H1 (cell line): ENCODE data around the gene MOSMO. TPM values are rescaled to one million over a fixed set of nuclear protein-coding genes. Genes with fewer than 3 reads are reported as not detected.

ENCODE experiments used
- CTCF ChIA-PET: fragments of 300-600 bp; sonication (Branson Sonifier 250); formaldehyde crosslinking; loops from one replicate; lab custom pipeline; 2021; ENCODE audit not compliant: partially characterized antibody; lab: Charles Lee
- POLR2A ChIA-PET: fragments of 300-600 bp; sonication (Branson Sonifier 250); formaldehyde crosslinking; loops from one replicate; lab custom pipeline; 2021; ENCODE audit warnings: inconsistent platforms; ENCODE audit not compliant: partially characterized antibody; lab: Charles Lee
- DNase-seq, 2 experiments: peaks; one replicate each; pipeline versions ENCODE4 v3.0.0 to v3.0.0-alpha.2; 2010 to 2022; ENCODE audit warnings: low spot score in 2 of 2, low read depth in 1 of 2, mixed read lengths in 1 of 2
- FAIRE-seq: peaks from 2 replicates; lab custom pipeline; 2011; peaks lifted over from hg19 to GRCh38; lab: Jason Lieb, UNC
- H2AFZ ChIP-seq: 2 replicates; pipeline ENCODE4 v1.8.1; 2012; ENCODE audit warnings: low read length, inconsistent platforms
- H2AK5ac ChIP-seq: 2 replicates; pipeline ENCODE4 v1.6.1; 2013; ENCODE audit warnings: low read depth, low read length
- H2BK120ac ChIP-seq: replicated peaks from 2 replicates; pipeline ENCODE3; 2013; ENCODE audit warnings: low read depth, low read length, inconsistent platforms
- H2BK12ac ChIP-seq: 2 replicates; pipeline ENCODE4 v1.6.1; 2013; ENCODE audit warnings: low read depth, low read length
- H2BK15ac ChIP-seq: 2 replicates; pipeline ENCODE4 v1.6.1; 2013; ENCODE audit warnings: low read length
- H2BK20ac ChIP-seq: 2 replicates; pipeline ENCODE4 v1.6.1; 2013; ENCODE audit warnings: low read length
- H2BK5ac ChIP-seq: 2 replicates; pipeline ENCODE4 v1.6.1; 2013; ENCODE audit warnings: low read depth, low read length
- H3K14ac ChIP-seq: 2 replicates; pipeline ENCODE4 v1.6.1; 2013; ENCODE audit warnings: inconsistent platforms; ENCODE audit not compliant: insufficient read length
- H3K18ac ChIP-seq: 2 replicates; pipeline ENCODE4 v1.6.1; 2013; ENCODE audit warnings: low read length; ENCODE audit errors: extremely low read depth
- H3K23ac ChIP-seq: 2 replicates; pipeline ENCODE4 v1.6.1; 2013; ENCODE audit warnings: inconsistent platforms; ENCODE audit not compliant: insufficient read length
- H3K23me2 ChIP-seq: 2 replicates; pipeline ENCODE4 v1.6.1; 2013; ENCODE audit warnings: low read depth, low read length
- H3K27ac ChIP-seq: 2 replicates; pipeline ENCODE4 v1.6.1; 2011; ENCODE audit warnings: low read depth, low read length, inconsistent platforms
- H3K27me3 ChIP-seq, 4 experiments: replicated peaks in 1 of 4; 1 replicate in 1 of 4; 2 replicates in 3 of 4; pipeline versions ENCODE4 v1.6.1 to v1.8.1; 2011 to 2013; ENCODE audit warnings: low read length in 3 of 4, mild to moderate bottlenecking in 3 of 4, inconsistent platforms in 2 of 4, mixed read lengths in 2 of 4, moderate library complexity in 1 of 4; ENCODE audit not compliant: control insufficient read depth in 3 of 4, insufficient read depth in 3 of 4; ENCODE audit errors: extremely low read depth in 1 of 4
- H3K36me3 ChIP-seq, 4 experiments: 2 replicates each; pipeline versions ENCODE4 v1.6.1 to v1.8.1; 2011 to 2013; ENCODE audit warnings: mild to moderate bottlenecking in 4 of 4, low read length in 3 of 4, moderate library complexity in 2 of 4, control low read depth in 1 of 4, inconsistent platforms in 1 of 4; ENCODE audit not compliant: insufficient read depth in 4 of 4, control insufficient read depth in 2 of 4
- H3K4ac ChIP-seq: replicated peaks from 2 replicates; pipeline ENCODE3; 2013; ENCODE audit warnings: low read length, low read depth, mixed read lengths, inconsistent platforms; ENCODE audit not compliant: insufficient read length
- H3K4me1 ChIP-seq, 4 experiments: replicated peaks in 1 of 4; 1 replicate in 1 of 4; 2 replicates in 3 of 4; pipeline versions ENCODE4 v1.6.1 to v1.8.1; 2011 to 2013; ENCODE audit warnings: low read length in 3 of 4, inconsistent platforms in 2 of 4, mixed read lengths in 1 of 4; ENCODE audit not compliant: insufficient read depth in 4 of 4, control insufficient read depth in 3 of 4
- H3K4me2 ChIP-seq, 2 experiments: 2 replicates each; pipeline versions ENCODE4 v1.6.1 to v1.8.1; 2011 to 2013; ENCODE audit warnings: low read depth in 2 of 2, low read length in 2 of 2, control low read depth in 1 of 2, inconsistent platforms in 1 of 2, mild to moderate bottlenecking in 1 of 2; ENCODE audit not compliant: insufficient read depth in 1 of 2
- H3K4me3 ChIP-seq, 4 experiments: fragments of 200-600, 300-600 bp in 1 of 4; sonication (generic), shearing (Covaris generic), sonication (Bioruptor Twin) in 1 of 4; 2 replicates each; pipeline versions ENCODE4 v1.5.1 to v1.8.1; 2011 to 2016; ENCODE audit warnings: low read length in 4 of 4, low read depth in 3 of 4, control low read depth in 2 of 4, inconsistent platforms in 2 of 4, mild to moderate bottlenecking in 2 of 4, mixed read lengths in 1 of 4, moderate library complexity in 1 of 4; ENCODE audit not compliant: insufficient read depth in 2 of 4; ENCODE audit errors: extremely low read depth in 1 of 4
- H3K56ac ChIP-seq: replicated peaks from 2 replicates; pipeline ENCODE3; 2013; ENCODE audit warnings: low read depth, mild to moderate bottlenecking, mixed read lengths, low read length, inconsistent platforms; ENCODE audit not compliant: insufficient read length
- H3K79me1 ChIP-seq: 2 replicates; pipeline ENCODE4 v1.6.1; 2013; ENCODE audit warnings: low read depth, low read length, control low read depth
- H3K79me2 ChIP-seq, 2 experiments: 2 replicates each; pipeline versions ENCODE4 v1.6.1 to v1.8.1; 2012 to 2013; ENCODE audit warnings: low read length in 2 of 2, mild to moderate bottlenecking in 2 of 2, inconsistent platforms in 1 of 2; ENCODE audit not compliant: insufficient read depth in 2 of 2, control insufficient read depth in 1 of 2
- H3K9ac ChIP-seq, 4 experiments: replicated peaks in 1 of 4; 1 replicate in 1 of 4; 2 replicates in 3 of 4; pipeline versions ENCODE4 v1.6.1 to v1.8.1; 2011 to 2013; ENCODE audit warnings: low read depth in 3 of 4, low read length in 3 of 4, control low read depth in 2 of 4, mild to moderate bottlenecking in 2 of 4, moderate library complexity in 2 of 4, inconsistent platforms in 1 of 4; ENCODE audit errors: extremely low read depth in 1 of 4
- H3K9me3 ChIP-seq, 2 experiments: 2 replicates each; pipeline versions ENCODE4 v1.6.1 to v1.8.1; 2012 to 2013; ENCODE audit warnings: mild to moderate bottlenecking in 2 of 2, moderate library complexity in 2 of 2, control low read depth in 1 of 2, inconsistent platforms in 1 of 2, low read depth in 1 of 2, low read length in 1 of 2, mixed read lengths in 1 of 2; ENCODE audit not compliant: insufficient read depth in 2 of 2
- H4K20me1 ChIP-seq, 2 experiments: replicated peaks in 1 of 2; 2 replicates each; pipeline versions ENCODE3 to v1.8.1; 2011 to 2013; ENCODE audit warnings: inconsistent platforms in 2 of 2, low read length in 2 of 2, mild to moderate bottlenecking in 1 of 2; ENCODE audit not compliant: insufficient read depth in 2 of 2, control insufficient read depth in 1 of 2
- H4K5ac ChIP-seq: 2 replicates; pipeline ENCODE4 v1.6.1; 2013; ENCODE audit warnings: low read length, low read depth, mixed read lengths, inconsistent platforms; ENCODE audit not compliant: insufficient read length
- H4K8ac ChIP-seq: 2 replicates; pipeline ENCODE4 v1.8.0; 2013; ENCODE audit warnings: mild to moderate bottlenecking, moderate library complexity, low read length, inconsistent platforms; ENCODE audit not compliant: insufficient read depth; ENCODE audit errors: extremely low read depth
- H4K91ac ChIP-seq: replicated peaks from 2 replicates; pipeline ENCODE3; 2013; ENCODE audit warnings: low read length, mixed read lengths, inconsistent platforms; ENCODE audit not compliant: insufficient read length
- ATF2 ChIP-seq: IDR thresholded peaks from 2 replicates; pipeline ENCODE4 v1.6.1; 2012; ENCODE audit warnings: low read length, inconsistent platforms
- BACH1 ChIP-seq: IDR thresholded peaks from 2 replicates; pipeline ENCODE4 v1.6.1; 2012; ENCODE audit warnings: low read length, improper control_type of control experiment
- BRCA1 ChIP-seq: IDR thresholded peaks from 2 replicates; pipeline ENCODE4 v1.6.1; 2012; ENCODE audit warnings: low read depth, low read length, improper control_type of control experiment
- CEBPB ChIP-seq: IDR thresholded peaks from 2 replicates; pipeline ENCODE4 v1.6.1; 2012; ENCODE audit warnings: low read depth, low read length
- RNF2 ChIP-seq: fragments of 200-900, 300-1000 bp; sonication (generic); IDR thresholded peaks from 2 replicates; pipeline ENCODE4 v1.7.1; 2016; ENCODE audit warnings: borderline replicate concordance, low read depth, mild to moderate bottlenecking, antibody characterized with exemption, low read length; ENCODE audit not compliant: poor library complexity, severe bottlenecking; ENCODE audit errors: missing control alignments
- WGBS, 2 experiments: shearing (Covaris generic) in 1 of 2; methylation state at CpG; one replicate each; pipeline versions ENCODE4 v1.1.6 to v1.1.7; 2013 to 2015; ENCODE audit warnings: low lambda C conversion rate in 2 of 2, mixed read lengths in 2 of 2, inconsistent platforms in 1 of 2, low coverage in 1 of 2, missing lambda C conversion rate in 1 of 2; ENCODE audit not compliant: insufficient replicate concordance in 2 of 2, insufficient coverage in 1 of 2, insufficient read length in 1 of 2; ENCODE audit errors: extremely low coverage in 1 of 2, missing lambda C conversion rate in 1 of 2; 5-methylcytosine and 5-hydroxymethylcytosine counted together
- polyA plus RNA-seq, 7 experiments: library from polyadenylated mRNA; depleted of rRNA in 3 of 7; stranded (reverse) in 5 of 7; unstranded in 2 of 7; fragments of >200 nt in 5 of 7; fragments of 200-250 nt in 2 of 7; gene quantifications; 1 replicate in 5 of 7; 2 replicates in 1 of 7; 4 replicates in 1 of 7; pipeline versions ENCODE4 v1.2.1 to v1.2.3, GENCODE V29; 2011 to 2013; ENCODE audit warnings: missing spikeins in 2 of 7, mixed read lengths in 2 of 7
- total RNA-seq: library from RNA; stranded (reverse); fragmentation: NEBNext Ultra II Directional; extraction: Animal tissue kit (Norgen Biotek cat#: 25700); gene quantifications from 2 replicates; pipeline ENCODE4 v1.2.1, GENCODE V29; 2021

Gene MOSMO
- total and polyA plus RNA-seq, 2 of the 8 experiments (the other 6 are each of a cell fraction or from before 2014, with no cell fraction given), result 8.6 to 14.8 TPM

- no peak overlapping the region for H3K27ac ChIP-seq
- no peak overlapping the region for H2BK120ac ChIP-seq
- H4K91ac ChIP-seq, result no peak overlapping the region
- peaks cover 2 to 4% of the 10 kb centered on the region in 2 experiments for H4K20me1 ChIP-seq
- ChIA-PET CTCF (interaction anchor here (0.6 to 0.8 kb wide), 2 partner anchors 10 to 1832 kb away, joined by 3 read pairs; no protein-coding TSS in a partner anchor), POLR2A (interaction anchor here (1.6 kb wide), 1 partner anchor 14 kb away, joined by 6 read pairs; no protein-coding TSS in a partner anchor)
- H3K14ac ChIP-seq, result no peak overlapping the region
- no peaks in the 10 kb centered on the region for H3K79me1 ChIP-seq
- FAIRE-seq (no peak), DNase-seq (no peak)
- H3K9ac ChIP-seq, result no peak overlapping the region
- H4K8ac ChIP-seq, result no peak overlapping the region
- H2BK15ac ChIP-seq, result no peak overlapping the region
- H2AFZ ChIP-seq, result no peak overlapping the region
- no peak overlapping the region for H2AK5ac ChIP-seq
- no peak overlapping the region for H3K4ac ChIP-seq
- H3K36me3 ChIP-seq, result peaks cover 26 to 85% (median 69%) of the 10 kb centered on the region in 4 experiments
- no peak overlapping the region for H2BK5ac ChIP-seq
- H3K4me2 ChIP-seq, result no peak overlapping the region
- no peaks in the 10 kb centered on the region for H3K79me2 ChIP-seq
- no peaks in the 10 kb centered on the region for H3K27me3 ChIP-seq
- H2BK12ac ChIP-seq, result no peak overlapping the region
- no peak overlapping the region for H3K4me3 ChIP-seq
- no peaks in the 10 kb centered on the region; the same call in 1 of the 2 replicates for H3K23me2 ChIP-seq
- WGBS, 2 experiments, result 91% methylated on average over 2 of the region's 2 CpGs; no CpG with 5 or more reads in 1 of the 2 experiments
- H3K56ac ChIP-seq, result no peak overlapping the region
- H3K23ac ChIP-seq, result no peak overlapping the region
- H3K9me3 ChIP-seq, result no peaks in the 10 kb centered on the region
- no peaks in the 10 kb centered on the region for H3K4me1 ChIP-seq
- H2BK20ac ChIP-seq, result no peak overlapping the region
- no peak overlapping the region for H4K5ac ChIP-seq
- TF ChIP-seq RNF2, result no peak
- TF ChIP-seq BACH1, result no peak
- TF ChIP-seq CEBPB, result no peak
- TF ChIP-seq BRCA1, result no peak
- TF ChIP-seq ATF2, result no peak
- H3K18ac ChIP-seq, result no peak overlapping the region
Observed at GRCh38 chr16:21973945-21974344, 34.0 kb upstream of the MOSMO start.
